GM19099 (cell line): ENCODE measurements around the gene EOLA1.

ENCODE experiments used
- POLR2A ChIP-seq: IDR thresholded peaks from 3 replicates; pipeline ENCODE4 v1.6.1; 2011; ENCODE audit warnings: low read depth; ENCODE audit not compliant: insufficient read length; ENCODE audit errors: extremely low read depth

Gene EOLA1

GRCh38 chrX:149511081-149511480, 29.7 kb upstream of the EOLA1 start:
- no peak for TF ChIP-seq POLR2A

GRCh38 chrX:149512225-149512885, 28.5 kb upstream of the EOLA1 start:
- TF ChIP-seq POLR2A, result no peak

- TF ChIP-seq POLR2A, result no peak
Measured at GRCh38 chrX:149513825-149514428, 26.9 kb upstream of the EOLA1 start.

- no peak for TF ChIP-seq POLR2A
Measured at GRCh38 chrX:149515954-149516602, 24.7 kb upstream of the EOLA1 start.

- TF ChIP-seq POLR2A, result no peak
Measured at GRCh38 chrX:149516604-149517003, 24.2 kb upstream of the EOLA1 start.

GRCh38 chrX:149517308-149517707, 23.5 kb upstream of the EOLA1 start:
- TF ChIP-seq POLR2A, result no peak

GRCh38 chrX:149518236-149518635, 22.6 kb upstream of the EOLA1 start:
- no peak for TF ChIP-seq POLR2A

- TF ChIP-seq POLR2A, result no peak
Measured at GRCh38 chrX:149521438-149521837, 19.4 kb upstream of the EOLA1 start.

- TF ChIP-seq POLR2A, result no peak
Measured at GRCh38 chrX:149522916-149523315, 17.9 kb upstream of the EOLA1 start.

- peak; percentile 15 for TF ChIP-seq POLR2A
Measured at GRCh38 chrX:149525389-149525788, 15.4 kb upstream of the EOLA1 start.

- TF ChIP-seq POLR2A, result no peak
Measured at GRCh38 chrX:149527705-149528104, 13.1 kb upstream of the EOLA1 start.

GRCh38 chrX:149528381-149528780, 12.4 kb upstream of the EOLA1 start:
- TF ChIP-seq POLR2A, result no peak

- no peak for TF ChIP-seq POLR2A
Measured at GRCh38 chrX:149531599-149531998, 9.2 kb upstream of the EOLA1 start.

- TF ChIP-seq POLR2A, result peak; percentile 23
Measured at GRCh38 chrX:149539283-149540130, 1.3 kb upstream of the EOLA1 start.

- no peak for TF ChIP-seq POLR2A
Measured at GRCh38 chrX:149540131-149540620, 636 bp upstream of the EOLA1 start.
